H1 (cell line): ENCODE results near the gene NCAPD3. TPM values are rescaled to one million over a fixed set of nuclear protein-coding genes. Genes with fewer than 3 reads are reported as not detected.

ENCODE experiments used
- ATF3 ChIP-seq: IDR thresholded peaks from 2 replicates; pipeline ENCODE4 v1.6.1; 2011; ENCODE audit warnings: low read depth, mild to moderate bottlenecking, low read length; ENCODE audit not compliant: insufficient read depth
- CBX8 ChIP-seq: fragments of 300-800, 300-1000 bp; sonication (generic); IDR thresholded peaks from 2 replicates; pipeline ENCODE4 v1.7.1; 2016; ENCODE audit warnings: low read depth, low read length, borderline replicate concordance
- CHD7 ChIP-seq: fragments of 300-600 bp; sonication (generic); IDR thresholded peaks from 2 replicates; pipeline ENCODE4 v1.7.1; 2012; ENCODE audit warnings: low read length, moderate library complexity, mild to moderate bottlenecking, inconsistent platforms; ENCODE audit not compliant: insufficient replicate concordance
- CREB1 ChIP-seq: IDR thresholded peaks from 2 replicates; pipeline ENCODE4 v1.6.1; 2012; ENCODE audit warnings: inconsistent platforms
- EZH2 ChIP-seq: fragments of 200-600 bp; sonication (generic); IDR thresholded peaks from 2 replicates; pipeline ENCODE4 v1.7.1; 2012; ENCODE audit warnings: low read depth, mild to moderate bottlenecking, moderate library complexity, low read length, inconsistent platforms; ENCODE audit not compliant: severe bottlenecking
- GTF2F1 ChIP-seq: IDR thresholded peaks from 2 replicates; pipeline ENCODE4 v1.6.1; 2012; ENCODE audit warnings: low read depth, low read length, improper control_type of control experiment, borderline replicate concordance
- KDM4A ChIP-seq: IDR thresholded peaks from one replicate; pipeline ENCODE4 v1.7.1; 2012; ENCODE audit warnings: low read depth, mild to moderate bottlenecking, moderate library complexity, low read length, inconsistent platforms; ENCODE audit not compliant: severe bottlenecking
- MAFK ChIP-seq: IDR thresholded peaks from 2 replicates; pipeline ENCODE4 v1.6.1; 2012; ENCODE audit warnings: low read depth, mild to moderate bottlenecking, improper control_type of control experiment, low read length
- RXRA ChIP-seq: IDR thresholded peaks from 2 replicates; pipeline ENCODE4 v1.6.1; 2011; ENCODE audit warnings: low read depth, mild to moderate bottlenecking, low read length, moderate library complexity; ENCODE audit not compliant: insufficient read depth
- TBP ChIP-seq: IDR thresholded peaks from 2 replicates; pipeline ENCODE4 v1.6.1; 2011; ENCODE audit warnings: low read depth, low read length, improper control_type of control experiment
- polyA plus RNA-seq, 7 experiments: library from polyadenylated mRNA; depleted of rRNA in 3 of 7; stranded (reverse) in 5 of 7; unstranded in 2 of 7; fragments of >200 nt in 5 of 7; fragments of 200-250 nt in 2 of 7; gene quantifications; 1 replicate in 5 of 7; 2 replicates in 1 of 7; 4 replicates in 1 of 7; pipeline versions ENCODE4 v1.2.1 to v1.2.3, GENCODE V29; 2011 to 2013; ENCODE audit warnings: missing spikeins in 2 of 7, mixed read lengths in 2 of 7
- total RNA-seq: library from RNA; stranded (reverse); fragmentation: NEBNext Ultra II Directional; extraction: Animal tissue kit (Norgen Biotek cat#: 25700); gene quantifications from 2 replicates; pipeline ENCODE4 v1.2.1, GENCODE V29; 2021

The NCAPD3 gene
- total and polyA plus RNA-seq, 2 of the 8 experiments (the other 6 are each of a cell fraction or from before 2014, with no cell fraction given): 26.5 to 55.2 TPM

- TF ChIP-seq CHD7 (no peak), CBX8 (no peak), CREB1 (no peak), MAFK (no peak), ATF3 (no peak), GTF2F1 (no peak), RXRA (no peak), KDM4A (no peak), TBP (no peak), EZH2 (no peak)
These were observed 8.3 kb upstream of the NCAPD3 start (continued) for GRCh38 chr11:134231958-134232659.
